ES-I3 (cell line): ENCODE measurements around the gene PCDHGB7.
A peak's percentile ranks its signal among the peaks of the same experiment; 100 is the strongest.
"Not testable (repeated sequence)": the region's sequence is repeated elsewhere in the genome, so short reads cannot be mapped to it uniquely, and the experiment has no call there.

Experiments used
- H3K36me3 ChIP-seq: 2 replicates; pipeline ENCODE4 v1.6.1; 2013; ENCODE audit warnings: mild to moderate bottlenecking, low read length, control low read depth, moderate library complexity; ENCODE audit not compliant: insufficient read depth
- H3K4me1 ChIP-seq: 2 replicates; pipeline ENCODE4 v1.6.1; 2013; ENCODE audit warnings: mild to moderate bottlenecking, control low read depth, low read length; ENCODE audit not compliant: insufficient read depth
- H3K9ac ChIP-seq: 2 replicates; pipeline ENCODE4 v1.6.1; 2013; ENCODE audit warnings: low read depth, mild to moderate bottlenecking, low read length, moderate library complexity
- H3K9me3 ChIP-seq: 2 replicates; pipeline ENCODE4 v1.6.1; 2013; ENCODE audit warnings: mild to moderate bottlenecking, low read length, moderate library complexity; ENCODE audit not compliant: control insufficient read depth, insufficient read depth

PCDHGB7 gene

GRCh38 chr5:141417494-141418172, at the start of gene PCDHGB7:
Gene PCDHGB7, plus strand, starts transcription at chr5:141417677. Its CDS starts 183 bp downstream, at chr5:141417860.
- H3K4me1 ChIP-seq, H3K36me3 ChIP-seq: not testable (repeated sequence)
- Histone ChIP-seq H3K9ac (peak within 1 kb of the TSS; percentile 70; the same call in 1 of the 2 replicates), H3K9me3 (peaks cover 13% of the 10 kb centered on the region; the same call in 1 of the 2 replicates)

DNA sequence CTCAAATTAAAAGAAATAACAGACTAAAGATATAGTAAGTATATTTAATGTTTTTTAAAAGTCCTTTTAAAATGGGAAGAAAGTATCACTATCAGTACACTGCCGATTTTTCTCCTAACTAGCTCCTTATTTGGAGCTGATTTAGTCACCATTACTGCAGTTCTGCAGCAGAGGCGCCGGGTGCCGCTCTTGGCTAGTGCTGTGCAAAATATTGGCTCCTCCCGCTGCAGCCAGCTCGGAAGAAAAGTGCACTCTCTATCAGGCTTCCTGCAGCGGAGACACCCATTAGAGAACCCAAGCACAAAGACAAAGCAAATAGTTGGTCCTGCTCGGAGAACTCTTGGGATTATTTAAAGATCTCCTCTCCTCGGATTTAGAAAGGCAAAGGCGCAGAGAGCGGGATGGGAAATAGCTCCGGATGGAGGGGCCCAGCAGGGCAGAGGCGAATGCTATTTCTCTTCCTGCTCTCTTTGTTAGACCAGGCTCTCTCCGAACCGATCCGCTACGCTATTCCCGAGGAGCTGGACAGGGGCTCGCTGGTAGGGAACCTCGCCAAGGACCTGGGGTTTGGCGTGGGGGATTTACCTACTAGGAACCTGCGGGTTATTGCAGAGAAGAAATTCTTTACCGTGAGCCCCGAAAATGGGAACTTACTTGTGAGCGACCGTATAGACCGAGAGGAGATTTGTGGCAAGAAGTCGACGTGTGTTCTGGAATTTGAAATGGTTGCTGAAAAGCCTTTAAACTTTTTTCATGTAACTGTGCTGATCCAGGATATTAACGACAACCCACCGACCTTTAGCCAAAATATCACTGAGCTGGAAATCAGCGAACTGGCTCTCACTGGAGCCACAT, 47.3 kb upstream of the PCDHGB7 start, which contains the start of gene PCDHGB3:
PCDHGB3 (plus strand) TSS at position 249 of the 855 bp plus-strand sequence; CDS start at position 402, 153 bp downstream.
- Histone ChIP-seq H3K9ac (no peak within 1 kb of the TSS), H3K9me3 (peaks cover 5% of the 10 kb centered on the region), H3K36me3 (no peaks in the 10 kb centered on the region), H3K4me1 (no peaks in the 10 kb centered on the region)

DNA sequence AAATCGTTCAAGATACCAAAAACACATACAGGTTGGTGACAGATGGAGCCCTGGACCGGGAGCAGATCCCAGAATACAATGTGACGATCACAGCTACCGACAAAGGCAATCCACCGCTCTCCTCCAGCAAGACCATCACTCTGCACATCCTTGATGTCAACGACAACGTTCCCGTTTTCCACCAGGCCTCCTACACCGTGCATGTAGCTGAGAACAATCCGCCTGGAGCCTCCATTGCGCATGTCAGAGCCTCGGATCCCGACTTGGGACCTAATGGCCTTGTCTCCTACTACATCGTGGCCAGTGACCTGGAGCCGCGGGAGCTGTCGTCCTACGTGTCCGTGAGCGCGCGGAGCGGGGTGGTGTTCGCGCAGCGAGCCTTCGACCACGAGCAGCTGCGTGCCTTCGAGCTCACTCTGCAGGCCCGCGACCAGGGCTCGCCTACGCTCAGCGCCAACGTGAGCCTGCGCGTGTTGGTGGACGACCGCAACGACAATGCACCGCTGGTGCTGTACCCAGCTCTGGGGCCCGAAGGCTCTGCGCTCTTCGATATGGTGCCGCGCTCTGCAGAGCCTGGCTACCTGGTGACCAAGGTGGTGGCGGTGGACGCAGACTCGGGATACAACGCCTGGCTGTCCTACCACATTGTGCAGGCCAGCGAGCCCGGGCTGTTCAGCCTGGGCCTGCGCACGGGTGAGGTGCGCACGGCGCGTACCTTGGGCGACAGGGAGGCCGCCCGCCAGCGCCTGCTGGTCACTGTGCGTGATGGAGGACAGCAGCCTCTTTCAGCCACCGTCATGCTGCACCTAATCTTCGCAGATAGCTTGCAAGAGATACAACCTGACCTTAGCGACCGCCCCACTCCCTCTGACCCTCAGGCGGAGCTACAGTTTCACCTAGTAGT, 45.7 kb upstream of the PCDHGB7 start:
- no peaks in the 10 kb centered on the region for H3K4me1 ChIP-seq
- no peaks in the 10 kb centered on the region for H3K36me3 ChIP-seq
- no peak overlapping the region for H3K9ac ChIP-seq
- H3K9me3 ChIP-seq: peaks cover 5% of the 10 kb centered on the region

- peaks cover 7% of the 10 kb centered on the region for H3K9me3 ChIP-seq
These were observed 43.7 kb upstream of the PCDHGB7 start, which contains the start of gene PCDHGA6 for GRCh38 chr5:141373673-141374317. Gene PCDHGA6, plus strand, starts transcription at chr5:141373891. Its CDS starts 193 bp downstream, at chr5:141374084.

GRCh38 chr5:141374627-141375026, 42.9 kb upstream of the PCDHGB7 start:
- Histone ChIP-seq H3K4me1 (no peaks in the 10 kb centered on the region), H3K9me3 (peaks cover 7% of the 10 kb centered on the region), H3K36me3 (no peaks in the 10 kb centered on the region), H3K9ac (no peak overlapping the region)

More at GRCh38 chr5:141373673-141374317, 43.7 kb upstream of the PCDHGB7 start, which contains the start of gene PCDHGA6:
- Histone ChIP-seq H3K4me1 (no peaks in the 10 kb centered on the region), H3K36me3 (no peaks in the 10 kb centered on the region), H3K9ac (no peak within 1 kb of the TSS)

DNA sequence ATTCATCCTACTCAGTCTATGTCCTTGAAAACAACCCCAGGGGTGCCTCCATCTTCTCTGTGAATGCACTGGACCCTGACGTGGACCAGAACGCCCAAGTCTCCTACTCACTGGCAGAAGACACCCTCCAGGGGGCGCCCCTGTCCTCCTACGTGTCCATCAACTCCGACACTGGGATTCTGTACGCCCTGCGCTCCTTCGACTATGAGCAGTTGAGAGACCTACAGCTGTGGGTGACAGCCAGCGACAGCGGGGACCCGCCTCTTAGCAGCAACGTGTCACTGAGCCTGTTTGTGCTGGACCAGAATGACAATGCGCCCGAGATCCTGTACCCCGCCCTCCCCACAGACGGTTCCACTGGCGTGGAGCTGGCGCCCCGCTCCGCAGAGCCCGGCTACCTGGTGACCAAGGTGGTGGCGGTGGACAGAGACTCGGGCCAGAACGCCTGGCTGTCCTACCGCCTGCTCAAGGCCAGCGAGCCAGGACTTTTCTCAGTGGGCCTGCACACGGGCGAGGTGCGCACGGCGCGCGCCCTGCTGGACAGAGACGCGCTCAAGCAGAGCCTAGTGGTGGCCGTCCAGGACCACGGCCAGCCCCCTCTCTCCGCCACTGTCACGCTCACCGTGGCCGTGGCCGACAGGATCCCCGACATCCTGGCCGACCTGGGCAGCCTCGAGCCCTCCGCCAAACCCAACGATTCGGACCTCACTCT, 41.9 kb upstream of the PCDHGB7 start:
- not testable (repeated sequence) for H3K4me1 ChIP-seq, H3K36me3 ChIP-seq, H3K9me3 ChIP-seq, H3K9ac ChIP-seq

DNA sequence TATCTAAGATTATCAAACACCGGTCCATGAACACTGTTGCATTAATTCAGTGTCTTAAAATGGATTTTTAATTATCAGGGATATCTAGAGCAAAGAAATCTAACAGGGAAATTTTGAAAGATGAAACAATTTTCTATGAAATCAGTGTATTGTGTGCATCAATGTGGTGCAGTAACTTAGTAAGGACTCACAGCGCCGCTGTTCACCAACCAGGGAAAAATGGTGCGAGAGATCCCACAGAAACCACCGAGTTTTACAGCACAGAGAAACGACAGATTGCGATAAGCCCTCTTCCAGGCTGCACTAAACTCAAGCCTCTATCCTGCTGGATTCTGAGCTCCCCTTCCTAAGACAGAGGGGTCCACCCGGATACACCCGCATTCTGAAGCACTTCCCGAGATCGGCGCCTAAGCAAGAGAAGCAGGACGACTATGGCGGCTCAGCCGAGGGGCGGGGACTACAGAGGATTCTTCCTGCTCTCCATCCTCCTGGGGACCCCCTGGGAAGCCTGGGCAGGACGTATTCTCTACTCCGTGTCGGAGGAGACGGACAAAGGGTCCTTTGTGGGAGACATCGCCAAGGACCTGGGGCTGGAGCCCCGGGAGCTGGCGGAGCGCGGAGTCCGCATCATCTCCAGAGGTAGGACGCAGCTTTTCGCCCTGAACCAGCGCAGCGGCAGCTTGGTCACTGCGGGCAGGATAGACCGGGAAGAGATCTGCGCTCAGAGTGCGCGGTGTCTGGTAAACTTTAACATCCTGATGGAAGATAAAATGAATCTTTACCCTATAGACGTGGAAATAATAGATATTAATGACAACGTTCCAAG, 34.8 kb upstream of the PCDHGB7 start, which contains the start of gene PCDHGA7:
PCDHGA7 (plus strand) TSS at position 274 of the 826 bp plus-strand sequence; CDS start at position 432, 158 bp downstream.
- H3K4me1 ChIP-seq: no peaks in the 10 kb centered on the region
- H3K36me3 ChIP-seq: no peaks in the 10 kb centered on the region
- no peaks in the 10 kb centered on the region; the same call in 1 of the 2 replicates for H3K9me3 ChIP-seq
- no peak within 1 kb of the TSS for H3K9ac ChIP-seq

DNA sequence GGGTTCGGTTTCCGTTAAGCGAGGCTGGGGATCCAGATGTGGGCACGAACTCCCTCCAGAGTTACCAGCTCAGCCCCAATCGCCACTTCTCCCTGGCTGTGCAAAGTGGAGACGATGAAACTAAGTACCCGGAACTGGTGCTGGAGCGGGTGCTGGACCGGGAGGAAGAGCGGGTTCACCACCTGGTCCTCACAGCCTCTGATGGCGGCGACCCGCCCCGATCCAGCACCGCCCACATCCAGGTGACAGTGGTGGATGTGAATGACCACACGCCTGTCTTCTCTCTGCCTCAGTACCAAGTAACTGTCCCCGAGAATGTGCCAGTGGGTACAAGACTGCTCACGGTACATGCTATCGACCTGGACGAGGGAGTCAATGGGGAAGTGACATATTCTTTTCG, 34.1 kb upstream of the PCDHGB7 start:
- Histone ChIP-seq H3K36me3 (no peaks in the 10 kb centered on the region), H3K9me3 (peaks cover under 1% of the 10 kb centered on the region), H3K9ac (no peak overlapping the region), H3K4me1 (no peaks in the 10 kb centered on the region)

- no peak overlapping the region for H3K9ac ChIP-seq
- H3K4me1 ChIP-seq: no peaks in the 10 kb centered on the region
- H3K36me3 ChIP-seq: no peaks in the 10 kb centered on the region; the same call in 1 of the 2 replicates
- H3K9me3 ChIP-seq: peaks cover 7% of the 10 kb centered on the region
These were observed 32.8 kb upstream of the PCDHGB7 start for GRCh38 chr5:141384471-141385267.

DNA sequence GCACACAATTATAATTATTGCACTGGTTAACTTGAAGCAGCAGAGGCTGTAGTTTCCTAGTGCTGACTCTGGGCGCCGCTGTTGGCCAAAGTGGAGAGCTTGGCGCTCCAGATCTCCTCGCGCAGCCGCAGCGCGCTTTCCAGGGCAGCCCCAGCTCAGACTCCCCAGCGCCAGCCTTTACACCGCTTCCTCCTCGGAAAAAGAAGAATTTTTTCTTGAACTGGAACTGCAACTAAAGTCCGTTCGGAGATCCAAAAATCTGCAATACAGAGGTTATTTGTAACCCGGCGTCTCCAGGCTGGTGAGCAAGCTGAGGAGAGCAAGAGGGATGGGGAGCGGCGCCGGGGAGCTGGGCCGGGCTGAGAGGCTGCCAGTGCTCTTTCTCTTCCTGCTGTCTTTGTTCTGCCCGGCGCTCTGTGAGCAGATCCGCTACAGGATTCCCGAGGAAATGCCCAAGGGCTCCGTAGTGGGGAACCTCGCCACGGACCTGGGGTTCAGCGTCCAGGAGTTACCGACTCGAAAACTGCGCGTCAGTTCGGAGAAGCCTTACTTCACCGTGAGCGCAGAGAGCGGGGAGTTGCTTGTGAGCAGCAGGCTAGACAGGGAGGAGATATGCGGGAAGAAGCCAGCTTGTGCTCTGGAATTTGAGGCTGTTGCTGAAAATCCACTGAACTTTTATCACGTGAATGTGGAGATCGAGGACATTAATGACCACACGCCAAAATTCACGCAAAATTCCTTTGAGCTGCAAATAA, 29.7 kb upstream of the PCDHGB7 start, which contains the start of gene PCDHGB4:
PCDHGB4 (plus strand) TSS at position 142 of the 755 bp plus-strand sequence; CDS start at position 329, 187 bp downstream.
- peaks cover 17% of the 10 kb centered on the region for H3K9me3 ChIP-seq
- peak within 1 kb of the TSS; percentile 64; the same call in 1 of the 2 replicates for H3K9ac ChIP-seq
- H3K4me1 ChIP-seq, H3K36me3 ChIP-seq: not testable (repeated sequence)

DNA sequence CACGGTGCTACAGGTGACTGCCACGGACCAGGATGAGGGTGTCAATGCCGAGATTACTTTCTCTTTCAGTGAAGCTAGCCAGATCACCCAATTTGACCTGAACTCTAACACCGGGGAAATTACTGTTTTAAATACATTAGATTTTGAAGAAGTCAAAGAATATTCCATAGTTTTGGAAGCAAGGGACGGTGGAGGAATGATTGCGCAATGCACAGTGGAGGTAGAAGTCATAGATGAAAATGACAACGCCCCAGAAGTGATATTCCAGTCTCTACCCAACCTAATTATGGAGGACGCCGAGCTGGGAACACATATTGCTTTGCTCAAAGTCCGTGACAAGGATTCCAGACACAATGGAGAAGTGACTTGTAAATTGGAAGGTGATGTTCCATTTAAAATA, 28.8 kb upstream of the PCDHGB7 start:
- Histone ChIP-seq H3K36me3 (peaks cover 3% of the 10 kb centered on the region), H3K9ac (no peak overlapping the region), H3K4me1 (no peaks in the 10 kb centered on the region), H3K9me3 (peaks cover 26% of the 10 kb centered on the region)
